Esophagus squamous epithelium (tissue), 5 donors: ENCODE results near the gene PGM5. TPM values are rescaled to one million over a fixed set of nuclear protein-coding genes. Genes with fewer than 3 reads are reported as not detected.
"Not testable (repeated sequence)": the region's sequence is repeated elsewhere in the genome, so short reads cannot be mapped to it uniquely, and the experiment has no call there.

Experiments
- DNase-seq: peaks from one replicate; lab custom pipeline; 2025; lab: John Stamatoyannopoulos, UW
- H3K27ac ChIP-seq, 4 donors: fragments of 200-600 bp; sonication (generic); one replicate each; pipeline ENCODE4 v1.5.1; 2016 to 2019; ENCODE audit warnings: mild to moderate bottlenecking in 1 of 4
- H3K27me3 ChIP-seq, 4 donors: fragments of 200-600 bp; sonication (generic); 1 replicate in 3 of 4; 2 replicates in 1 of 4; pipeline versions ENCODE4 v1.5.1 to v1.6.0; 2017 to 2021; ENCODE audit warnings: antibody characterized with exemption in 1 of 4
- H3K36me3 ChIP-seq, 3 donors: fragments of 200-600 bp; sonication (generic); one replicate each; pipeline ENCODE4 v1.5.1; 2016 to 2019
- H3K4me1 ChIP-seq, 3 donors: fragments of 200-600 bp; sonication (generic); one replicate each; pipeline ENCODE4 v1.5.1; 2017 to 2019
- H3K4me3 ChIP-seq, 4 donors: fragments of 200-600 bp; sonication (generic); 1 replicate in 3 of 4; 2 replicates in 1 of 4; pipeline ENCODE4 v1.5.1; 2016 to 2019; ENCODE audit warnings: mild to moderate bottlenecking in 2 of 4, moderate library complexity in 1 of 4
- H3K9me3 ChIP-seq, 3 donors: fragments of 200-600 bp; sonication (generic); one replicate each; pipeline ENCODE4 v1.5.1; 2016 to 2019
- CTCF ChIP-seq, 6 experiments: fragments of 450-650 bp in 4 of 6; fragments of 200-600 bp in 2 of 6; sonication (generic) in 2 of 6; IDR thresholded peaks; one replicate each; pipeline ENCODE4 v1.5.1; 2016 to 2019; ENCODE audit warnings: antibody characterized with exemption in 6 of 6, mild to moderate bottlenecking in 4 of 6, moderate library complexity in 4 of 6
- WGBS, 2 donors: methylation state at CpG; one replicate each; pipeline ENCODE4 v1.1.5; 2018; 5-methylcytosine and 5-hydroxymethylcytosine counted together
- intact Hi-C: fragments of 100-400 bp; cut with DNase I; formaldehyde crosslinking; loops from one replicate; pipeline ENCODE4 v1.15.0; 2022
- total RNA-seq, 4 donors: library from RNA; depleted of rRNA; stranded (reverse); fragments of >200 nt; gene quantifications; one replicate each; pipeline ENCODE4 v1.1.0, GENCODE V29; 2016
- donor health status: DM: yes; HTN: yes; CAD: no.

The PGM5 gene
- total RNA-seq, 4 donors from 2014 or later, result 4.5 to 112 (median 20.8) TPM

DNA sequence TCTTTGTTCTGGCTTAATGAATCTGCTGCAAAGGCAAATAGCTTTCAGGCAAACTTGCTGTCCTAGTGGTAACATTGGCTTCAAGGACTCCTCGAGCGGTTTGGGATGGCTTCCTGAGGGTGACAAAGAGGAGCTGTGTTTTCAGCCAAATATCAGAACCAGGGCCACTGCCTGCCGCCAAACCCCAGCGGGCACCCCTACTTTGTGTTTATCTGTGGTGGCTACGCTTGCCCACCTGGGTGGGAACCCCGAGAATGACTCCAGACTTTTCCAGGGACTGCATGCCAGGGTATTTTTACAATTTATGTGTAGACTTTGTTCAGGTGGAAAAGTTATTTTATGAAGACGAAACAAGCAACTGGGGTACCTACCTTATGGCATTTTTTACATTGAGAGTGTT, 18.4 kb upstream of the PGM5 start:
- H3K9me3 ChIP-seq, H3K4me3 ChIP-seq, H3K4me1 ChIP-seq, H3K27me3 ChIP-seq, intact Hi-C loops, H3K36me3 ChIP-seq, DNase-seq, H3K27ac ChIP-seq: not testable (repeated sequence)
- WGBS, 2 donors, result 47 to 77% methylated on average over 3 to 6 of the region's 7 CpGs

GRCh38 chr9:68342265-68343025, 14.0 kb upstream of the PGM5 start:
- H3K27ac ChIP-seq, H3K27me3 ChIP-seq, intact Hi-C loops, H3K9me3 ChIP-seq, H3K4me1 ChIP-seq, DNase-seq, H3K4me3 ChIP-seq, H3K36me3 ChIP-seq: not testable (repeated sequence)
- peak in 1 of 6 experiments; percentile 18 for TF ChIP-seq CTCF (IDR thresholded peaks at IDR 0.05)
- 0 to 19% methylated on average over 1 to 3 of the region's 10 CpGs for WGBS, 2 donors

DNA sequence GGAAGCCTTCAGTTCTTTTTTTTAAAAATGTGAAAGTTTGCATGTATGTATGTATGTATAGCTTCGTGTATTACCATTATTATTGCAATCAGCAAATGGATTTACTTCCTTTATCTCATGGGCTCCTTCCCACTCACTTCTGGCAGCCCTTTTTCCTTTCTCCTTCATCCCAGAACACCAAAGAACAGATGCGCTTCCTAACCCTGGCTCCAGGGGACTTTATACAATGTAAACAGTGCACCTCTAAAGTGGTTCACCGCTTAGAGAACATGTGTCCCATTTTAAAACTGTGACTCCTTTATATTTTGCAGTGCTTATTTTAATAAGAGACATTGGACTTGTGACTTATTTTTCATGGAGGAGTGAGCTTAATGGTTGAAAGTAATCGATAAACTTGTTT, 13.2 kb upstream of the PGM5 start:
- H3K9me3 ChIP-seq, intact Hi-C loops, H3K4me3 ChIP-seq, H3K27me3 ChIP-seq, H3K4me1 ChIP-seq, H3K27ac ChIP-seq, H3K36me3 ChIP-seq, DNase-seq: not testable (repeated sequence)
- 61 to 69% methylated on average over 3 to 4 of the region's 4 CpGs for WGBS, 2 donors

DNA sequence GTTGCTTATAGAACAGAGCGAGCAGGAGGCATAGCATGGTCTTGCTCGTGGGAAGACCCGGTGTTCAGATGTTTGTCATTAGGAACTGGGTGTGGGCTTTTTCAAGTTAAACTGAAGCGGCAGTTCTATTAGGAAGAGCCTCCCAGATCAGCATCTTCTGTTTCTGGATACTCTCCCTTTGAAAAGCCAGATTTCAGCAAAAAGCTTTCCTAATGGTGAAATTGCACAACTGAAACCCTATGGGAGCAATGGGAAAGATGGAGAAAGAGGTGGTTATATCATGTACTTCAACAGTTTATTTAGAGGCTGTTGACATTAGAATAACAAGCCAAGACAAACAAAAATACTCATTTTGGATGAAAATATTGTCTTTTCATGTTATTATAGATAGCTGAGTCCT, 12.4 kb upstream of the PGM5 start:
- H3K27me3 ChIP-seq, H3K9me3 ChIP-seq, H3K27ac ChIP-seq, intact Hi-C loops, H3K4me3 ChIP-seq, DNase-seq, H3K4me1 ChIP-seq, H3K36me3 ChIP-seq: not testable (repeated sequence)
- WGBS, 2 donors, result no CpG with 5 or more reads among the region's 4 CpGs

GRCh38 chr9:68351689-68352088, 4.7 kb upstream of the PGM5 start:
- H3K9me3 ChIP-seq, intact Hi-C loops, H3K4me3 ChIP-seq, H3K36me3 ChIP-seq, H3K4me1 ChIP-seq, DNase-seq, H3K27ac ChIP-seq: not testable (repeated sequence)
- 54 to 64% methylated on average over 3 of the region's 4 CpGs for WGBS, 2 donors
- H3K27me3 ChIP-seq, result peaks cover 0 to 12% (median 0%) of the 10 kb centered on the region in 4 donors

DNA sequence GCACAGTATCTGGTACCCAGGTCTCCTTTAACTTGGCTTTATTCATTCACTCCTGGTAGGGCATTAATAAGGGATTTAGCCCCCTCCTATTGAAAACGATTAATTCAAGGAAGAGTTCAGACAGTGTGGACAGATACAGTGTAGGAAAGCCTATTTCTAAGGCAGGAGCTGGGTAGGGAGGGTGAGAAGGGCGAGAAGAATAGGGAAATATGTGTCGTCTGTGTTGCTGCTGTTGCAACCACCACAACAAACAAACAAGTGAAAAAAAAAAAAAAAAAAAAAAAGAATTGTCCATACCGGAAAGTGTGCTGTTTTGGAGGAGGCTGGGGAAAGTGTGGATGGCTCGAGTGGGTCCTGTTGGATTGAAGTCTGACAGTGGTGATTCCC, 425 bp upstream of the PGM5 start:
- Histone ChIP-seq H3K27me3 (peaks cover 0 to 26% (median 0%) of the 10 kb centered on the region in 4 donors), H3K4me3 (peak overlapping the region in 3 of 4 donors; percentile 55 to 74 (median 59)), H3K27ac (peak overlapping the region in 3 of 4 donors; percentile 83 to 90 (median 87))
- H3K4me1 ChIP-seq, H3K9me3 ChIP-seq, DNase-seq, H3K36me3 ChIP-seq, intact Hi-C loops: not testable (repeated sequence)
- 8 to 9% methylated on average over 5 of the region's 5 CpGs for WGBS, 2 donors

GRCh38 chr9:68357119-68357714, 806 bp downstream of the PGM5 start:
- H3K9me3 ChIP-seq, H3K36me3 ChIP-seq, H3K4me1 ChIP-seq, DNase-seq, intact Hi-C loops: not testable (repeated sequence)
- Histone ChIP-seq H3K4me3 (peak overlapping the region; percentile 27 to 74 (median 57)), H3K27me3 (peaks cover 0 to 26% (median 0%) of the 10 kb centered on the region in 4 donors), H3K27ac (peak overlapping the region; percentile 70 to 90 (median 85))
- WGBS, 2 donors, result 10 to 16% methylated on average over 4 to 15 of the region's 57 CpGs

GRCh38 chr9:68366933-68367547, 10.6 kb downstream of the PGM5 start:
- WGBS, 2 donors, result 13 to 28% methylated on average over 4 to 5 of the region's 10 CpGs

DNA sequence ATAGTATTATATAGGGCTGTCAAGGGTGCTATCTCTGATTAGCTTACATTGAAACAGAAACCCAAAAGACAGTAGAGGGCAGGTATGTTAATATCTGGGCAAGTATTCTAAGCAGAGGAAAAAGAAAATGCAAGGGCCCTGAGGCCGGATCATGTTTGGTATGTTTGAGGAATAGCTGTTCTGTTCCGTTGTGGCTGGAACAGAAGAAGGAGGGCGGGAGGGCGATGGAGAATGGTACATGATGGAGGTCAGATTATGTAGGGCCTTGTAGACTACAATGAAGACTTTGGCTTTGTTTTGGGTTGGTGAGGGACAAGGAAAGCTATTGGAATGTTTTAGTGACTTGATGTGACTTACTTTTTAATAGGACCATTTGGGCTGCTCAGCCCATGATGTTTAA, 19.4 kb downstream of the PGM5 start:
- H3K9me3 ChIP-seq, H3K27ac ChIP-seq, H3K4me3 ChIP-seq, H3K27me3 ChIP-seq, intact Hi-C loops, H3K4me1 ChIP-seq, DNase-seq, H3K36me3 ChIP-seq: not testable (repeated sequence)
- 83 to 91% methylated on average over 4 of the region's 4 CpGs for WGBS, 2 donors

More at GRCh38 chr9:68366933-68367547, 10.6 kb downstream of the PGM5 start:
- H3K36me3 ChIP-seq, H3K27me3 ChIP-seq, intact Hi-C loops, H3K4me1 ChIP-seq, DNase-seq, H3K9me3 ChIP-seq: not testable (repeated sequence)
- Histone ChIP-seq H3K27ac (peak overlapping the region in 1 of 4 donors; percentile 29), H3K4me3 (peak overlapping the region in 1 of 4 donors; percentile 35)

DNA sequence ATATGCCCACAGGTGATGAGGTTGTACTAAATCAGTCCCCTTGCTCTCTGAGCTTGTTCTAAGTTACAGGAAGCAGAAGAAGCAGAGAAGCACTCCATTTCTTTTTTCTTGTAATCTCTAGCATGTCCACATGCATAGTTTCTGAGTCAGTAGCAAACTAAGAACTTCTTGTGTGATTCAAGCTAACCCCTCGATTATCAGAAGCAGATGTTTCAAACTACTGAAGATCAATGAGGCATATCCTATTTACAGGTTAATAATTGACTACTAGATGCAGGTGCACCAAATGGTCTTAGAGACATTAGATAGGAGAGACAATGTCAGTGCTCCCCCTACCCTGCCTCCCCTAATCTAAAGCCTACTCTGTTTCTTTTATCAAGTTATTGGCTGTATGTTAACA, 21.3 kb downstream of the PGM5 start:
- H3K36me3 ChIP-seq, H3K27me3 ChIP-seq, intact Hi-C loops, H3K9me3 ChIP-seq, H3K27ac ChIP-seq, DNase-seq, H3K4me3 ChIP-seq, H3K4me1 ChIP-seq: not testable (repeated sequence)
- 8 to 17% methylated on average over 1 of the region's 1 CpG for WGBS, 2 donors

- WGBS, 2 donors, result 50 to 92% methylated on average over 1 of the region's 1 CpG
- H3K36me3 ChIP-seq, H3K9me3 ChIP-seq, DNase-seq, H3K27ac ChIP-seq, H3K4me3 ChIP-seq, intact Hi-C loops, H3K4me1 ChIP-seq, H3K27me3 ChIP-seq: not testable (repeated sequence)
Observed at GRCh38 chr9:68383894-68384293, 27.5 kb downstream of the PGM5 start.

- H3K9me3 ChIP-seq, H3K27me3 ChIP-seq, DNase-seq, intact Hi-C loops, H3K4me3 ChIP-seq, H3K4me1 ChIP-seq, H3K27ac ChIP-seq: not testable (repeated sequence)
- WGBS, 2 donors, result 48 to 51% methylated on average over 4 of the region's 4 CpGs
- H3K36me3 ChIP-seq, result peaks cover 0 to 15% (median 0%) of the 10 kb centered on the region in 3 donors
Observed at GRCh38 chr9:68389558-68389957, 33.1 kb downstream of the PGM5 start.
